GM23338 (cell line): ENCODE data around the gene NLRP9.

Source experiments
- CREB1 ChIP-seq: fragments of 250-450 bp; sonication (Bioruptor Pico); IDR thresholded peaks from 2 replicates; pipeline ENCODE4 v1.5.0; 2020; ENCODE audit warnings: low read depth, mild to moderate bottlenecking, moderate library complexity
- EZH2 ChIP-seq: fragments of 200-600 bp; sonication (generic); IDR thresholded peaks from one replicate; pipeline ENCODE4 v1.8.0; 2017; ENCODE audit warnings: antibody characterized with exemption, mild to moderate bottlenecking, low read depth; ENCODE audit not compliant: unreplicated experiment
- EZH2phosphoT487 ChIP-seq: fragments of 200-600 bp; sonication (generic); IDR thresholded peaks from one replicate; pipeline ENCODE4 v1.8.1; 2018; ENCODE audit warnings: antibody characterized with exemption; ENCODE audit not compliant: unreplicated experiment
- POLR2AphosphoS5 ChIP-seq: IDR thresholded peaks from 2 replicates; pipeline ENCODE4 v1.6.1; 2016; ENCODE audit warnings: antibody characterized with exemption, low read depth
- ZNF331 ChIP-seq: fragments of 250-450 bp; sonication (Bioruptor Pico); IDR thresholded peaks from 2 replicates; pipeline ENCODE4 v1.5.0; 2020; ENCODE audit warnings: low read depth, mild to moderate bottlenecking, moderate library complexity
- ZNF462 ChIP-seq: fragments of 250-450 bp; sonication (Bioruptor Pico); IDR thresholded peaks from 2 replicates; pipeline ENCODE4 v1.5.0; 2020; ENCODE audit warnings: mild to moderate bottlenecking, moderate library complexity
- TF ChIP-seq, protein P1 (sequence below), 2 experiments: fragments of 200-600 bp in 1 of 2; sonication (generic) in 1 of 2; conservative IDR thresholded peaks; 2 replicates each; pipeline versions ENCODE4 v1.5.1 to v1.6.1; 2016 to 2017; ENCODE audit warnings: antibody characterized with exemption in 2 of 2, low read depth in 2 of 2, mild to moderate bottlenecking in 2 of 2, moderate library complexity in 1 of 2
- TF ChIP-seq, protein P2 (sequence below): IDR thresholded peaks from one replicate; pipeline ENCODE4 v1.6.1; 2018; ENCODE audit warnings: antibody characterized with exemption; ENCODE audit not compliant: unreplicated experiment
- TF ChIP-seq, protein P3 (sequence below): IDR thresholded peaks from 2 replicates; pipeline ENCODE4 v1.6.1; 2016; ENCODE audit warnings: antibody characterized with exemption

GRCh38 chr19:55661826-55662225 lies 76.4 kb downstream of the NLRP9 start:
- TF ChIP-seq, protein P1, sequence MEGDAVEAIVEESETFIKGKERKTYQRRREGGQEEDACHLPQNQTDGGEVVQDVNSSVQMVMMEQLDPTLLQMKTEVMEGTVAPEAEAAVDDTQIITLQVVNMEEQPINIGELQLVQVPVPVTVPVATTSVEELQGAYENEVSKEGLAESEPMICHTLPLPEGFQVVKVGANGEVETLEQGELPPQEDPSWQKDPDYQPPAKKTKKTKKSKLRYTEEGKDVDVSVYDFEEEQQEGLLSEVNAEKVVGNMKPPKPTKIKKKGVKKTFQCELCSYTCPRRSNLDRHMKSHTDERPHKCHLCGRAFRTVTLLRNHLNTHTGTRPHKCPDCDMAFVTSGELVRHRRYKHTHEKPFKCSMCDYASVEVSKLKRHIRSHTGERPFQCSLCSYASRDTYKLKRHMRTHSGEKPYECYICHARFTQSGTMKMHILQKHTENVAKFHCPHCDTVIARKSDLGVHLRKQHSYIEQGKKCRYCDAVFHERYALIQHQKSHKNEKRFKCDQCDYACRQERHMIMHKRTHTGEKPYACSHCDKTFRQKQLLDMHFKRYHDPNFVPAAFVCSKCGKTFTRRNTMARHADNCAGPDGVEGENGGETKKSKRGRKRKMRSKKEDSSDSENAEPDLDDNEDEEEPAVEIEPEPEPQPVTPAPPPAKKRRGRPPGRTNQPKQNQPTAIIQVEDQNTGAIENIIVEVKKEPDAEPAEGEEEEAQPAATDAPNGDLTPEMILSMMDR (conservative IDR thresholded peaks at IDR 0.05; ENCODE audit: low read depth in 2 of 2): no peak
- no peak for TF ChIP-seq EZH2
- TF ChIP-seq, protein P2, sequence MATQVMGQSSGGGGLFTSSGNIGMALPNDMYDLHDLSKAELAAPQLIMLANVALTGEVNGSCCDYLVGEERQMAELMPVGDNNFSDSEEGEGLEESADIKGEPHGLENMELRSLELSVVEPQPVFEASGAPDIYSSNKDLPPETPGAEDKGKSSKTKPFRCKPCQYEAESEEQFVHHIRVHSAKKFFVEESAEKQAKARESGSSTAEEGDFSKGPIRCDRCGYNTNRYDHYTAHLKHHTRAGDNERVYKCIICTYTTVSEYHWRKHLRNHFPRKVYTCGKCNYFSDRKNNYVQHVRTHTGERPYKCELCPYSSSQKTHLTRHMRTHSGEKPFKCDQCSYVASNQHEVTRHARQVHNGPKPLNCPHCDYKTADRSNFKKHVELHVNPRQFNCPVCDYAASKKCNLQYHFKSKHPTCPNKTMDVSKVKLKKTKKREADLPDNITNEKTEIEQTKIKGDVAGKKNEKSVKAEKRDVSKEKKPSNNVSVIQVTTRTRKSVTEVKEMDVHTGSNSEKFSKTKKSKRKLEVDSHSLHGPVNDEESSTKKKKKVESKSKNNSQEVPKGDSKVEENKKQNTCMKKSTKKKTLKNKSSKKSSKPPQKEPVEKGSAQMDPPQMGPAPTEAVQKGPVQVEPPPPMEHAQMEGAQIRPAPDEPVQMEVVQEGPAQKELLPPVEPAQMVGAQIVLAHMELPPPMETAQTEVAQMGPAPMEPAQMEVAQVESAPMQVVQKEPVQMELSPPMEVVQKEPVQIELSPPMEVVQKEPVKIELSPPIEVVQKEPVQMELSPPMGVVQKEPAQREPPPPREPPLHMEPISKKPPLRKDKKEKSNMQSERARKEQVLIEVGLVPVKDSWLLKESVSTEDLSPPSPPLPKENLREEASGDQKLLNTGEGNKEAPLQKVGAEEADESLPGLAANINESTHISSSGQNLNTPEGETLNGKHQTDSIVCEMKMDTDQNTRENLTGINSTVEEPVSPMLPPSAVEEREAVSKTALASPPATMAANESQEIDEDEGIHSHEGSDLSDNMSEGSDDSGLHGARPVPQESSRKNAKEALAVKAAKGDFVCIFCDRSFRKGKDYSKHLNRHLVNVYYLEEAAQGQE: no peak
- no peak for TF ChIP-seq EZH2phosphoT487
- TF ChIP-seq POLR2AphosphoS5: no peak
- TF ChIP-seq, protein P3, sequence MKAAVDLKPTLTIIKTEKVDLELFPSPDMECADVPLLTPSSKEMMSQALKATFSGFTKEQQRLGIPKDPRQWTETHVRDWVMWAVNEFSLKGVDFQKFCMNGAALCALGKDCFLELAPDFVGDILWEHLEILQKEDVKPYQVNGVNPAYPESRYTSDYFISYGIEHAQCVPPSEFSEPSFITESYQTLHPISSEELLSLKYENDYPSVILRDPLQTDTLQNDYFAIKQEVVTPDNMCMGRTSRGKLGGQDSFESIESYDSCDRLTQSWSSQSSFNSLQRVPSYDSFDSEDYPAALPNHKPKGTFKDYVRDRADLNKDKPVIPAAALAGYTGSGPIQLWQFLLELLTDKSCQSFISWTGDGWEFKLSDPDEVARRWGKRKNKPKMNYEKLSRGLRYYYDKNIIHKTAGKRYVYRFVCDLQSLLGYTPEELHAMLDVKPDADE: no peak
- TF ChIP-seq CREB1: no peak
- TF ChIP-seq ZNF462: no peak
- no peak for TF ChIP-seq ZNF331 (CRISPR knock-in tag)
